ENCODE data around the gene FCRL6. TPM values are rescaled to one million over a fixed set of nuclear protein-coding genes. Genes with fewer than 3 reads are reported as not detected.

FCRL6 gene
- total RNA-seq, 3 donors from 2014 or later (not counting 1 experiment from before 2014, with no cell fraction given), result 138 to 309 (median 298) TPM

GRCh38 chr1:159799446-159799985 is 2.6 kb upstream of the FCRL6 start:
- 90% methylated on average over 4 of the region's 4 CpGs for WGBS (ENCODE audit: insufficient coverage)
- no peaks in the 10 kb centered on the region for H3K9me3 ChIP-seq (ENCODE audit: control insufficient read depth, insufficient read depth, low read length)
- peaks cover 0 to 11% of the 10 kb centered on the region in 2 donors for H3K27me3 Mint-ChIP-seq (ENCODE audit: low read depth in 2 of 2)
- no peaks in the 10 kb centered on the region for H3K36me3 ChIP-seq (ENCODE audit: control insufficient read depth, insufficient read depth, low read length)
- intact Hi-C loops (cut with micrococcal nuclease), result no loop called here
- TF ChIP-seq, protein P1, sequence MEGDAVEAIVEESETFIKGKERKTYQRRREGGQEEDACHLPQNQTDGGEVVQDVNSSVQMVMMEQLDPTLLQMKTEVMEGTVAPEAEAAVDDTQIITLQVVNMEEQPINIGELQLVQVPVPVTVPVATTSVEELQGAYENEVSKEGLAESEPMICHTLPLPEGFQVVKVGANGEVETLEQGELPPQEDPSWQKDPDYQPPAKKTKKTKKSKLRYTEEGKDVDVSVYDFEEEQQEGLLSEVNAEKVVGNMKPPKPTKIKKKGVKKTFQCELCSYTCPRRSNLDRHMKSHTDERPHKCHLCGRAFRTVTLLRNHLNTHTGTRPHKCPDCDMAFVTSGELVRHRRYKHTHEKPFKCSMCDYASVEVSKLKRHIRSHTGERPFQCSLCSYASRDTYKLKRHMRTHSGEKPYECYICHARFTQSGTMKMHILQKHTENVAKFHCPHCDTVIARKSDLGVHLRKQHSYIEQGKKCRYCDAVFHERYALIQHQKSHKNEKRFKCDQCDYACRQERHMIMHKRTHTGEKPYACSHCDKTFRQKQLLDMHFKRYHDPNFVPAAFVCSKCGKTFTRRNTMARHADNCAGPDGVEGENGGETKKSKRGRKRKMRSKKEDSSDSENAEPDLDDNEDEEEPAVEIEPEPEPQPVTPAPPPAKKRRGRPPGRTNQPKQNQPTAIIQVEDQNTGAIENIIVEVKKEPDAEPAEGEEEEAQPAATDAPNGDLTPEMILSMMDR (IDR thresholded peaks at IDR 0.05), result no peak
- ATAC-seq, result peak in 1 of 3 donors; percentile 8
- H3K4me1 ChIP-seq (ENCODE audit: control insufficient read depth, insufficient read depth, low read length), result peaks cover 55% of the 10 kb centered on the region
- peak overlapping the region; percentile 96 for H3K4me3 Mint-ChIP-seq
- peak overlapping the region; percentile 87 to 90 for H3K27ac Mint-ChIP-seq
- no peak overlapping the region for H3K4me3 ChIP-seq (ENCODE audit: low read length)
- no peaks in the 10 kb centered on the region for H3K27me3 ChIP-seq (ENCODE audit: control insufficient read depth, insufficient read depth, low read length)
- no peak overlapping the region for H3K27ac ChIP-seq (ENCODE audit: low read length)
- no peaks in the 10 kb centered on the region for H3K9me3 Mint-ChIP-seq
- peaks cover 61 to 65% of the 10 kb centered on the region in 2 donors for H3K4me1 Mint-ChIP-seq
- H3K36me3 Mint-ChIP-seq, result peaks cover 5% of the 10 kb centered on the region
- DNase-seq, result no peak

- Mint-ChIP-seq H3K4me3 (peak overlapping the region; percentile 96), H3K27me3 (ENCODE audit: low read depth in 2 of 2) (peaks cover 0 to 11% of the 10 kb centered on the region in 2 donors), H3K27ac (peak overlapping the region; percentile 87 to 90), H3K9me3 (no peaks in the 10 kb centered on the region), H3K36me3 (peaks cover 7% of the 10 kb centered on the region), H3K4me1 (peaks cover 70 to 73% of the 10 kb centered on the region in 2 donors)
- peak; percentile 59 to 71 for DNase-seq
- peak; percentile 84 to 90 (median 86) for ATAC-seq
- H3K27me3 ChIP-seq (ENCODE audit: control insufficient read depth, insufficient read depth, low read length), result no peaks in the 10 kb centered on the region
- no peaks in the 10 kb centered on the region for H3K9me3 ChIP-seq (ENCODE audit: control insufficient read depth, insufficient read depth, low read length)
- peak overlapping the region; percentile 39 for H3K27ac ChIP-seq (ENCODE audit: low read length)
- H3K4me1 ChIP-seq (ENCODE audit: control insufficient read depth, insufficient read depth, low read length), result peaks cover 56% of the 10 kb centered on the region
- intact Hi-C loops (cut with micrococcal nuclease), result loop anchor here (2.0 to 10.0 kb wide), 3 partner anchors 26 to 204 kb away; partner anchors contain the start of gene SLAMF8
- peak overlapping the region; percentile 49 for H3K4me3 ChIP-seq (ENCODE audit: low read length)
- H3K36me3 ChIP-seq (ENCODE audit: control insufficient read depth, insufficient read depth, low read length), result no peaks in the 10 kb centered on the region
- WGBS (ENCODE audit: insufficient coverage), result 3% methylated on average over 6 of the region's 8 CpGs
- TF ChIP-seq, protein P1 (IDR thresholded peaks at IDR 0.05), result no peak
Observed at GRCh38 chr1:159800177-159800930, 1.8 kb upstream of the FCRL6 start.

- intact Hi-C loops (cut with micrococcal nuclease), result loop anchor here (1.0 to 10.0 kb wide), 3 partner anchors 10 to 201 kb away; no protein-coding TSS in a partner anchor
- ATAC-seq (peak; percentile 27 to 36 (median 33)), DNase-seq (peak in 1 of 2 donors; percentile 20)
- Histone ChIP-seq H3K4me3 (ENCODE audit: low read length) (peak overlapping the region; percentile 49), H3K27ac (ENCODE audit: low read length) (peak overlapping the region; percentile 26), H3K36me3 (ENCODE audit: control insufficient read depth, insufficient read depth, low read length) (peaks cover 24% of the 10 kb centered on the region), H3K27me3 (ENCODE audit: control insufficient read depth, insufficient read depth, low read length) (no peaks in the 10 kb centered on the region), H3K4me1 (ENCODE audit: control insufficient read depth, insufficient read depth, low read length) (peaks cover 67% of the 10 kb centered on the region), H3K9me3 (ENCODE audit: control insufficient read depth, insufficient read depth, low read length) (no peaks in the 10 kb centered on the region)
- Mint-ChIP-seq H3K27ac (peak overlapping the region; percentile 87 to 90), H3K36me3 (peaks cover 30% of the 10 kb centered on the region), H3K27me3 (ENCODE audit: low read depth in 2 of 2) (peaks cover 0 to 11% of the 10 kb centered on the region in 2 donors), H3K9me3 (peaks cover 0 to 4% of the 10 kb centered on the region in 2 donors), H3K4me1 (peaks cover 87 to 90% of the 10 kb centered on the region in 2 donors), H3K4me3 (peak overlapping the region; percentile 96)
- WGBS (ENCODE audit: insufficient coverage), result 64% methylated on average over 6 of the region's 7 CpGs
- TF ChIP-seq, protein P1 (IDR thresholded peaks at IDR 0.05), result no peak
Observed at GRCh38 chr1:159803956-159804689, 2.0 kb downstream of the FCRL6 start.

All from natural killer cell (primary cell).